PC-3 (cell line): ENCODE results near the gene PSD. TPM values are rescaled to one million over a fixed set of nuclear protein-coding genes. Genes with fewer than 3 reads are reported as not detected.

Experiments
- ATAC-seq: fragments of 200-7000 bp; cut with Tn5 transposase; 2 replicates; pipeline ENCODE4 v1.9.1; 2020; ENCODE audit warnings: mild to moderate bottlenecking, moderate library complexity
- BruUV-seq: library from RNA; stranded (reverse); fragments of 400-500 nt; replicated peaks from 2 replicates; lab custom pipeline; 2021; lab: Mats Ljungman, UMichigan
- CTCF ChIA-PET: fragments of 300-600 bp; sonication (Branson Sonifier 250); formaldehyde crosslinking; loops from one replicate; lab custom pipeline; 2022; ENCODE audit warnings: antibody characterized with exemption; lab: Charles Lee
- POLR2A ChIA-PET: fragments of 300-600 bp; sonication (Branson Sonifier 250); formaldehyde crosslinking; loops from one replicate; lab custom pipeline; 2022; ENCODE audit warnings: antibody characterized with exemption; ENCODE audit not compliant: unreplicated experiment; lab: Charles Lee
- DNase-seq: peaks from one replicate; pipeline ENCODE4 v3.0.0-alpha.2; 2015
- H2AFZ ChIP-seq: fragments of 300-600 bp; sonication (generic); 2 replicates; pipeline ENCODE4 v1.6.0; 2016; ENCODE audit warnings: antibody characterized with exemption, low read length
- H3F3A ChIP-seq: fragments of 300-600 bp; sonication (generic); one replicate; pipeline ENCODE4 v1.6.0; 2017; ENCODE audit warnings: antibody characterized with exemption, low read length, control low read depth, mild to moderate bottlenecking; ENCODE audit not compliant: unreplicated experiment
- H3K27ac ChIP-seq: fragments of 300-600 bp; sonication (generic); 2 replicates; pipeline ENCODE4 v1.5.1; 2016; ENCODE audit warnings: mild to moderate bottlenecking, low read length
- H3K27me3 ChIP-seq: fragments of 300-600 bp; sonication (generic); 2 replicates; pipeline ENCODE4 v1.6.1; 2016; ENCODE audit warnings: low read length, mixed read lengths
- H3K36me3 ChIP-seq: fragments of 300-600 bp; sonication (generic); 2 replicates; pipeline ENCODE4 v1.6.1; 2016; ENCODE audit warnings: low read depth, mixed run types, low read length, mixed read lengths
- H3K4me1 ChIP-seq: fragments of 300-600 bp; sonication (generic); 2 replicates; pipeline ENCODE4 v1.5.1; 2016; ENCODE audit warnings: low read length; ENCODE audit not compliant: insufficient read depth
- H3K4me2 ChIP-seq: fragments of 300-600 bp; sonication (generic); 2 replicates; pipeline ENCODE4 v1.6.0; 2016; ENCODE audit warnings: low read length
- H3K4me3 ChIP-seq: fragments of 300-600 bp; sonication (generic); 2 replicates; pipeline ENCODE4 v1.5.1; 2016; ENCODE audit warnings: mild to moderate bottlenecking, low read length, mixed read lengths
- H3K79me2 ChIP-seq: fragments of 300-600 bp; sonication (generic); 2 replicates; pipeline ENCODE4 v1.6.1; 2017; ENCODE audit warnings: low read length, mixed read lengths
- H3K9ac ChIP-seq: fragments of 300-600 bp; sonication (generic); 2 replicates; pipeline ENCODE4 v1.6.0; 2016; ENCODE audit warnings: mild to moderate bottlenecking, low read length
- H3K9me2 ChIP-seq: fragments of 300-600 bp; sonication (generic); replicated peaks from 2 replicates; pipeline ENCODE4 v1.6.1; 2016; ENCODE audit warnings: mixed run types, low read length, mixed read lengths
- H3K9me3 ChIP-seq: fragments of 300-600 bp; sonication (generic); 2 replicates; pipeline ENCODE4 v1.6.1; 2016; ENCODE audit warnings: low read length, mixed read lengths
- H4K20me1 ChIP-seq: fragments of 300-600 bp; sonication (generic); 2 replicates; pipeline ENCODE4 v1.6.1; 2016; ENCODE audit warnings: low read length, mixed read lengths
- EZH2 ChIP-seq: fragments of 300-600 bp; sonication (generic); IDR thresholded peaks from one replicate; pipeline ENCODE4 v1.6.1; 2017; ENCODE audit warnings: antibody characterized with exemption, mild to moderate bottlenecking, low read length; ENCODE audit not compliant: unreplicated experiment
- EZH2phosphoT487 ChIP-seq: fragments of 300-600 bp; sonication (generic); IDR thresholded peaks from 2 replicates; pipeline ENCODE4 v1.6.1; 2018; ENCODE audit warnings: mild to moderate bottlenecking, antibody characterized with exemption, low read length, borderline replicate concordance
- intact Hi-C: fragments of 100-400 bp; cut with micrococcal nuclease; formaldehyde crosslinking; loops from 2 replicates; pipeline ENCODE4 v1.9.0; 2023
- total RNA-seq: library from RNA; depleted of rRNA; stranded (reverse); fragments of >200 nt; gene quantifications from 2 replicates; pipeline ENCODE4 v1.2.3, GENCODE V29; 2014
- TF ChIP-seq, protein P1 (sequence below): fragments of 300-600 bp; sonication (generic); conservative IDR thresholded peaks from 2 replicates; pipeline ENCODE4 v1.5.1; 2017; ENCODE audit warnings: antibody characterized with exemption, low read depth, mild to moderate bottlenecking, low read length

The PSD gene
- total RNA-seq, 1 experiment from 2014 or later: 0.22 TPM

DNA sequence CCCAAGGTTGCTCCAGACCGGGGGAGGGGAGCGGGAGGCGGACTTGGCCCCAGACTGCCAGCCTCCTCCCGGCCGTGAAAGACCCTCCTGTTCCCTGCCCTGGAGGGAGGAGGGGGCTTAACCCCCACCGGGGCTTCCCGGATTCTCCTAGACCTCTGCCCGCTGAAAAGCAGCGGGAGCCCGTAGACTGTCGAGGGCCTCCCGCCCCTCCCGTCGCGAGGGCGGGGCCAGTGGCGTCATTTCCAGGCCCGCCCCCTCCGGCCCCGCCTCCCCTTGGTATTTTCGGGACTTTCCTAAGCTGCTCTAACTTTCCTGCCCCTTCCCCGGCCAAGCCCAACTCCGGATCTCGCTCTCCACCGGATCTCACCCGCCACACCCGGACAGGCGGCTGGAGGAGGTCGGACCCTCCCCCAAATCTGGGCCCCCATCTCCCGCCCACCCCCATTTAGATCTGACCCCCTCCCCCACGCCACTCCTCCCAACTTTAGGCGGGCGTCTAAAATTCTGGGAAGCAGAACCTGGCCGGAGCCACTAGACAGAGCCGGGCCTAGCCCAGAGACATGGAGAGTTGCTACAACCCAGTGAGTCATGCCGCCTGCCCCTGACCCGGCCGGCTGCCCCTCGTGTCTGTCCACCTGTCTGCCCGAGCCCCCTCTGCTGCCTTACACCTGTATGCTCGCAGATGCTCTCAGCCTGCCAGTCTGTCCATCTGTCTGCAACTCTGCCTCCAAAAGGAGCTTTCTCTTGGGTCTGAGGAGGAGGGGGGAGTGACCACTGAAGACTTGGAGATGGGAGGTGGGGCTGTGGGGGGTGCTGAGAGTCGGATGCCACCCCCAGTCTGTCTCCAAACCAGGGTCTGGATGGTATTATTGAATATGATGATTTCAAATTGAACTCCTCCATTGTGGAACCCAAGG is 22.9 kb downstream of the PSD start, which contains the start of gene NFKB2:
Gene NFKB2 (plus strand): TSS at position 306 of the 917 bp plus-strand sequence. CDS start 255 bp downstream, at position 561.
- TSS peak; percentile 48 for BruUV-seq
- peak within 1 kb of the TSS; percentile 99 for H3K4me2 ChIP-seq
- H3K27ac ChIP-seq: peak within 1 kb of the TSS; percentile 87
- DNase-seq (peak; percentile 87), ATAC-seq (peak; percentile 49)
- intact Hi-C loops: loop anchor here (2.0 kb wide), 1 partner anchor 83 kb away; no protein-coding TSS in a partner anchor
- ChIA-PET CTCF (no interaction called here), POLR2A (interaction anchor here (0.5 to 0.9 kb wide), 5 partner anchors 105 to 1093 kb away, joined by 3 to 7 read pairs (median 4); partner anchors contain the start of gene ACTR1A)
- TF ChIP-seq EZH2: no peak
- no peak for TF ChIP-seq EZH2phosphoT487
- no peaks in the 10 kb centered on the region for H4K20me1 ChIP-seq
- H3K36me3 ChIP-seq: no peaks in the 10 kb centered on the region; the same call in 1 of the 2 replicates
- no peaks in the 10 kb centered on the region for H3K9me2 ChIP-seq
- H2AFZ ChIP-seq: peak within 1 kb of the TSS; percentile 29; the same call in 1 of the 2 replicates
- H3K27me3 ChIP-seq: no peaks in the 10 kb centered on the region
- H3F3A ChIP-seq: no peaks in the 10 kb centered on the region
- peak within 1 kb of the TSS; percentile 79 for H3K4me3 ChIP-seq
- peaks cover 15% of the 10 kb centered on the region for H3K79me2 ChIP-seq
- H3K4me1 ChIP-seq: peaks cover 18% of the 10 kb centered on the region
- no peaks in the 10 kb centered on the region for H3K9me3 ChIP-seq
- H3K9ac ChIP-seq: peak within 1 kb of the TSS; percentile 90

- BruUV-seq: TSS peak; percentile 40
- ATAC-seq: peak; percentile 1
- peak; percentile 2 for DNase-seq
- H3K9ac ChIP-seq: peak overlapping the region; percentile 90
- H3K9me2 ChIP-seq: no peaks in the 10 kb centered on the region
- no peaks in the 10 kb centered on the region; the same call in 1 of the 2 replicates for H3K36me3 ChIP-seq
- ChIA-PET POLR2A (interaction anchor here (0.6 to 1.1 kb wide), 3 partner anchors 10 to 340 kb away, joined by 3 to 10 read pairs (median 6); partner anchors contain the start of gene ACTR1A), CTCF (no interaction called here)
- peak overlapping the region; percentile 87 for H3K27ac ChIP-seq
- no peaks in the 10 kb centered on the region for H4K20me1 ChIP-seq
- H3K4me1 ChIP-seq: peaks cover 16% of the 10 kb centered on the region
- H2AFZ ChIP-seq: peak overlapping the region; percentile 29; the same call in 1 of the 2 replicates
- H3K4me2 ChIP-seq: peak overlapping the region; percentile 99
- no peaks in the 10 kb centered on the region for H3K9me3 ChIP-seq
- TF ChIP-seq EZH2: no peak
- no peak for TF ChIP-seq EZH2phosphoT487
- TF ChIP-seq, protein P1, sequence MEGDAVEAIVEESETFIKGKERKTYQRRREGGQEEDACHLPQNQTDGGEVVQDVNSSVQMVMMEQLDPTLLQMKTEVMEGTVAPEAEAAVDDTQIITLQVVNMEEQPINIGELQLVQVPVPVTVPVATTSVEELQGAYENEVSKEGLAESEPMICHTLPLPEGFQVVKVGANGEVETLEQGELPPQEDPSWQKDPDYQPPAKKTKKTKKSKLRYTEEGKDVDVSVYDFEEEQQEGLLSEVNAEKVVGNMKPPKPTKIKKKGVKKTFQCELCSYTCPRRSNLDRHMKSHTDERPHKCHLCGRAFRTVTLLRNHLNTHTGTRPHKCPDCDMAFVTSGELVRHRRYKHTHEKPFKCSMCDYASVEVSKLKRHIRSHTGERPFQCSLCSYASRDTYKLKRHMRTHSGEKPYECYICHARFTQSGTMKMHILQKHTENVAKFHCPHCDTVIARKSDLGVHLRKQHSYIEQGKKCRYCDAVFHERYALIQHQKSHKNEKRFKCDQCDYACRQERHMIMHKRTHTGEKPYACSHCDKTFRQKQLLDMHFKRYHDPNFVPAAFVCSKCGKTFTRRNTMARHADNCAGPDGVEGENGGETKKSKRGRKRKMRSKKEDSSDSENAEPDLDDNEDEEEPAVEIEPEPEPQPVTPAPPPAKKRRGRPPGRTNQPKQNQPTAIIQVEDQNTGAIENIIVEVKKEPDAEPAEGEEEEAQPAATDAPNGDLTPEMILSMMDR: no peak
- no peaks in the 10 kb centered on the region for H3K27me3 ChIP-seq
- peaks cover 15% of the 10 kb centered on the region for H3K79me2 ChIP-seq
- peak overlapping the region; percentile 79 for H3K4me3 ChIP-seq
- no peaks in the 10 kb centered on the region for H3F3A ChIP-seq
- intact Hi-C loops: loop anchor here (2.0 kb wide), 1 partner anchor 84 kb away; no protein-coding TSS in a partner anchor
Measured at GRCh38 chr10:102394801-102395399, 23.7 kb downstream of the PSD start.
